Measurements from ENCODE around the gene SPRYD7. TPM values are rescaled to one million over a fixed set of nuclear protein-coding genes. Genes with fewer than 3 reads are reported as not detected.
"Not testable (repeated sequence)": the region's sequence is repeated elsewhere in the genome, so short reads cannot be mapped to it uniquely, and the experiment has no call there.

Gene SPRYD7
- total RNA-seq, 1 donor from 2014 or later, result 5.0 TPM

DNA sequence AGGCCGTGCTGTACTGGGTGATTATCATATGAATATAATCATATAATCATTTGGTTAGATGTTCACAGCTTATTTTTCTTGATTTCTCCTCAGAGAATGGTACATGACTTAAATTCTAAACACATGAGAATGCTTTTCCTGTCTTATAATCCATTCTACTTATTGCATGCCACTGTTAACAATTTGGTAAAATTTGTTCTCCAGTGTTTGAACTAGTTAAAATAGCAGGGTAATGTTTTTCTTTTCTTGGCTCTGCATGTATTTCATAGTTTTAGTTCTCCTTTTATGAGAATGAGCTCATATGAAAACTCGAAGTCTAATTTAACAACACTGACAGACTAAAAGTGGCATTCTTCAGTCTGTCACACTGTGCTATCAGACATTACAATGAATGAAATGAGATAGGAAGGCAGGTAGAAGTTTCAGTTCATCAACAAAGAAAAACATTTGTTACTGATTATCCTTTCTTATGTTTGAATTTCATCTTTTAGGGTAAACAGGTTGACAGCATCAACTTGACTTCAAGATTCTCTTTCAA, 10.2 kb downstream of the SPRYD7 start:
- TF ChIP-seq, protein P1, sequence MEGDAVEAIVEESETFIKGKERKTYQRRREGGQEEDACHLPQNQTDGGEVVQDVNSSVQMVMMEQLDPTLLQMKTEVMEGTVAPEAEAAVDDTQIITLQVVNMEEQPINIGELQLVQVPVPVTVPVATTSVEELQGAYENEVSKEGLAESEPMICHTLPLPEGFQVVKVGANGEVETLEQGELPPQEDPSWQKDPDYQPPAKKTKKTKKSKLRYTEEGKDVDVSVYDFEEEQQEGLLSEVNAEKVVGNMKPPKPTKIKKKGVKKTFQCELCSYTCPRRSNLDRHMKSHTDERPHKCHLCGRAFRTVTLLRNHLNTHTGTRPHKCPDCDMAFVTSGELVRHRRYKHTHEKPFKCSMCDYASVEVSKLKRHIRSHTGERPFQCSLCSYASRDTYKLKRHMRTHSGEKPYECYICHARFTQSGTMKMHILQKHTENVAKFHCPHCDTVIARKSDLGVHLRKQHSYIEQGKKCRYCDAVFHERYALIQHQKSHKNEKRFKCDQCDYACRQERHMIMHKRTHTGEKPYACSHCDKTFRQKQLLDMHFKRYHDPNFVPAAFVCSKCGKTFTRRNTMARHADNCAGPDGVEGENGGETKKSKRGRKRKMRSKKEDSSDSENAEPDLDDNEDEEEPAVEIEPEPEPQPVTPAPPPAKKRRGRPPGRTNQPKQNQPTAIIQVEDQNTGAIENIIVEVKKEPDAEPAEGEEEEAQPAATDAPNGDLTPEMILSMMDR (IDR thresholded peaks at IDR 0.05; ENCODE audit: insufficient read depth, low read length, severe bottlenecking), result no peak
- Histone ChIP-seq H3K4me3 (ENCODE audit: low read depth, low read length) (no peak overlapping the region), H3K27me3 (ENCODE audit: control insufficient read depth, insufficient read depth, low read length) (no peaks in the 10 kb centered on the region), H3K36me3 (ENCODE audit: control insufficient read depth, insufficient read depth, low read length) (peaks cover 4% of the 10 kb centered on the region)
- FAIRE-seq (no peak), DNase-seq (ENCODE audit: low read depth) (no peak)

DNA sequence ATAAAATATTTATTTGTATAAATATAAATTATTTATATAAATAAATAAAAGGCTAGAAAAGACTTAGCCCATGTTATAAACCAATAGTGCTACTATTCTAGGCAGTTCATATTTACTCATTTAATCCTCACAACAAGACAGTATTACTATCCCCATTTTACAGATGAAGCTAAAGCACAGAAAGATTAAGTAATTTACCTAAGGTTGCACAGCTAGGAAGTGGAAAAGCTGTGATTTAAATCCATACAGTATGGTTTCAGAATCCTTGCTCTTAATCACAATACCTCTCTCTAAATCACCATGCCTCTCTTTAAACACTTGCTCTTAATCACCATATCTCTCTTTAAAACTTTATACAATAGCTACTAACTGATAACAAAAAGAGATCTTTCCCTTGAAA, 13.8 kb downstream of the SPRYD7 start:
- no peak for FAIRE-seq
- DNase-seq (ENCODE audit: low read depth), result no peak
- Histone ChIP-seq H3K27me3 (ENCODE audit: control insufficient read depth, insufficient read depth, low read length) (no peaks in the 10 kb centered on the region), H3K4me3 (ENCODE audit: low read depth, low read length) (no peak overlapping the region), H3K36me3 (ENCODE audit: control insufficient read depth, insufficient read depth, low read length) (peaks cover 4% of the 10 kb centered on the region)
- TF ChIP-seq, protein P1 (IDR thresholded peaks at IDR 0.05; ENCODE audit: insufficient read depth, low read length, severe bottlenecking), result no peak

DNA sequence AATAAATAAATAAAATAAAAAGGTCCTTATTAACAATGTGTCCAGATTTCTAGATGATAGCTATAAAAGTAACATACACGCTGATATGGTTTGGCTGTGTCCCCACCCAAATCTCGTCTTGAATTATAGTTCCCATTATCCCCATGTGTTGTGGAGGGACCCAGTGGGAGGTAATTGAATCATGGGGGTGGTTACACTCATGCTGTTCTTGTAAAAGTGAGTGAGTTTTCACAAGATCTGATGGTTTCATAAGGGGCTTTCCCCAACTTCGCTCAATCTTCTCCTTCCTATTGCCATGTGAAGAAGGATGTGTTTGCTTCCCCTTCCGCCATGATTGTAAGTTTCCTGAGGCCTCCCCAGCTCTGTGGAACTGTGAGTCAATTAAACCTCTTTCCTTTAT, 15.2 kb downstream of the SPRYD7 start:
- not testable (repeated sequence) for FAIRE-seq; H3K36me3 ChIP-seq (ENCODE audit: control insufficient read depth, insufficient read depth, low read length)

DNA sequence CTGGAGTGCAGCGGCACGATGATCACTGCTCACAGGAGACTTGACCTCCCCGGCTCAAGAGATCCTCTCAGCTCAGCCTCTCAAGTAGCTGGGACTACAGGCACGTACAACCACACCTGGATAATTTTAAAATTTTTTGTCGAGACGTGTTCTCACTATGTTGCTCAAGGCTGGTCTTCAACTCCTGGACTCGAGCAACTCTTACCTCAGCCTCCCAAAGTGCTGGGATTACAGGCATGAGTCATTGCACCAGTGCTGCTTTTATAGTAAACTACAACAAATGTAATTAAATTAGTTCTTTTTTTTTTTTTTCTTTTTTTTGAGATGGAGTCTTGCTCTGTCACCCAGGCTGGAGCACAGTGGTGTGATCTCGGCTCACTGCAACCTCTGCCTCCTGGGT, 18.0 kb downstream of the SPRYD7 start:
- FAIRE-seq; H3K36me3 ChIP-seq (ENCODE audit: control insufficient read depth, insufficient read depth, low read length); H3K4me3 ChIP-seq (ENCODE audit: low read depth, low read length); DNase-seq (ENCODE audit: low read depth); H3K27me3 ChIP-seq (ENCODE audit: control insufficient read depth, insufficient read depth, low read length): not testable (repeated sequence)

More for the DNA sequence above, 15.2 kb downstream of the SPRYD7 start:
- not testable (repeated sequence) for H3K27me3 ChIP-seq (ENCODE audit: control insufficient read depth, insufficient read depth, low read length); H3K4me3 ChIP-seq (ENCODE audit: low read depth, low read length); DNase-seq (ENCODE audit: low read depth)

DNA sequence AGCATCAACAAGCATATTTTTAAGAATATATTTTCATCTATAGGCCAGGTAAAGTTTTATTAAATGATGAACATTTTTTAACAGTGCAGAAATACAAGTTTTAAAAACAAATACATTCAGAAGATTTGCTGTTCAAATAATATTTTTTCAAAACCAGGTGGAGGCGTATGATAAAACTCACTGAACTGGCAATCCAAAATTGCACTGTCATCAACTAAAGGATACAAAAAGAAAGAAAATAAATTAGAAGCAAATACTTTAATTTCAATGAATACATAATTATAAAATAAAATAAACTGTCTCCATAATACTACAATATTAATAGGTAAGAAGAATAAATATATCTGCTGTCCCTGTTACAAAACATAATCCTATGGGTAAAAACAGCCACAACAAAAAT, 21.2 kb downstream of the SPRYD7 start:
- H3K4me3 ChIP-seq (ENCODE audit: low read depth, low read length), result no peak overlapping the region
- TF ChIP-seq, protein P1 (IDR thresholded peaks at IDR 0.05; ENCODE audit: insufficient read depth, low read length, severe bottlenecking), result no peak
- no peaks in the 10 kb centered on the region for H3K27me3 ChIP-seq (ENCODE audit: control insufficient read depth, insufficient read depth, low read length)
- DNase-seq (ENCODE audit: low read depth), result no peak
- peaks cover 7% of the 10 kb centered on the region for H3K36me3 ChIP-seq (ENCODE audit: control insufficient read depth, insufficient read depth, low read length)
- no peak for FAIRE-seq

DNA sequence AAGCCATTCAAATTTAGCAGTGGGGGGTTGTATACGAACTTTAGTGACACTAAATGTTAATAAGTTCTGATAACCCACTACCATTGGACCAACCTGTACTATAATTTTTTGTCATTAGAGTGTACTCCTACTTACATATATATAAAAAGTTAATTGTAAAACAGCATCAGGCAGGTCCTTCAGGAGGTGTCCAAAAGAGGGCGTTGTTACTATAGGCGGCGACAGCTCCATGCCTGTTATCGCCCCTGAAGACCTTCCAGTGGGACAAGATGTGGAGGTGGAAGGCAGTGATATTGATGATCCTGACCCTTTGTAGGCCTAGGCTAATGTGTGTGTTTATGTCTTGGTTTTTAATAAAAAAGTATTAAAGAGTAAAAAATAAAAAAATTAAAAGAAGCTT, 27.5 kb downstream of the SPRYD7 start:
- Histone ChIP-seq H3K27me3 (ENCODE audit: control insufficient read depth, insufficient read depth, low read length) (no peaks in the 10 kb centered on the region), H3K4me3 (ENCODE audit: low read depth, low read length) (no peak overlapping the region), H3K36me3 (ENCODE audit: control insufficient read depth, insufficient read depth, low read length) (no peaks in the 10 kb centered on the region)
- TF ChIP-seq, protein P1 (IDR thresholded peaks at IDR 0.05; ENCODE audit: insufficient read depth, low read length, severe bottlenecking), result no peak
- FAIRE-seq (no peak), DNase-seq (ENCODE audit: low read depth) (no peak)

DNA sequence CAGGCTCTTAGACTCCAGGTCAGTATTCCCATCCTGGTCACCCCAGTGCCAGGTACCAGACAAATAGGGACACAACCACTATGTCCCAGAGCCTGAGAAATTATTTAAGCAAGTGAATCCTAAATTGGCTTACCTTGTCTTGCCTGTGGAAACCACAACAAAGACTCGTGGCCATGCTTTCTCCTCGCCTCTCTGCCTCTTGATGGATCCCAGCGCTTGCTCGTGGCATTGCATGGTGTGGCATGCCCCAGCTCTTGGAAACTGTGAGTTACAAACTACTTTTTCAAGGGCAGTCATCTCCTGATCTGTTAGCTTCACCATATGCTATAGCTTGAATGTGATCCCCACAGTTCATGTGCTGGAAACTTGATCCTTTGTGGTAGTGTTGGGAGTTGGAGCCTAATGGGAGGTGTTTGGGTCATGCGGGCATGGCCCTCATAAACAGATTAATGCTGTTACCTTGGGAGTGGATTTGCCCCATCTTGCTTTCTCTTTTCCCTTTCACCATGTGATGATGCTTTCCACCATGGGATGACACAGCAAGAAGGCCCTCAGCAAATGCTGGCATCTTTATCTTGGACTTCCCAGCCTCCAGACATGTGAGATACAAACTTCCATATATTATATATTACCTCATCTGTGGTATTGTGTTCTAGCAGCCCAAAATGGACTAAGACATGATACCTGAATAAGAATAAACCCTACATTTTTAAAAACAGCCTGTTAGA, 31.2 kb downstream of the SPRYD7 start:
- H3K36me3 ChIP-seq (ENCODE audit: control insufficient read depth, insufficient read depth, low read length), result no peaks in the 10 kb centered on the region
- TF ChIP-seq, protein P1 (IDR thresholded peaks at IDR 0.05; ENCODE audit: insufficient read depth, low read length, severe bottlenecking), result no peak
- no peaks in the 10 kb centered on the region for H3K27me3 ChIP-seq (ENCODE audit: control insufficient read depth, insufficient read depth, low read length)
- DNase-seq (ENCODE audit: low read depth) (no peak), FAIRE-seq (peak; percentile 50)
- H3K4me3 ChIP-seq (ENCODE audit: low read depth, low read length), result no peak overlapping the region
